Smooth muscle cell of bladder (primary cell): ENCODE data around the gene SERPINA1. TPM values are rescaled to one million over a fixed set of nuclear protein-coding genes. Genes with fewer than 3 reads are reported as not detected.

Experiments
- total RNA-seq: library from RNA; depleted of rRNA; stranded (reverse); fragments of >200 nt; gene quantifications from 2 replicates; pipeline ENCODE4 v1.2.3, GENCODE V29; 2014

SERPINA1 gene
- total RNA-seq, result under 0.01 TPM in 1 of 2 replicates, not detected in the other

GRCh38 chr14:94388384-94389103, at the start of gene SERPINA1:
SERPINA1 (minus strand) TSS chr14:94388602; CDS start chr14:94383237, 5,365 bp downstream.

GRCh38 chr14:94366146-94366915, 22.1 kb downstream of the SERPINA1 start, which contains the start of gene SERPINA2:
SERPINA2 (minus strand) TSS chr14:94366698.

Other genes with a start within 250 kb of the SERPINA1 start
- 1.7 and 4.1 TPM in 2 replicates for gene PPP4R4, start 214.3 kb downstream of the SERPINA1 start, total RNA-seq
- not detected in 2 replicates for gene SERPINA10, start 95.3 kb downstream of the SERPINA1 start, total RNA-seq
- gene SERPINA6, start 65.3 kb downstream of the SERPINA1 start, total RNA-seq, result not detected in 2 replicates
- gene SERPINA2, start 21.9 kb downstream of the SERPINA1 start, total RNA-seq, result not detected in 2 replicates
- gene SERPINA11, start 64.2 kb upstream of the SERPINA1 start, total RNA-seq, result not detected in 2 replicates
- not detected in 2 replicates for gene SERPINA9, start 87.6 kb upstream of the SERPINA1 start, total RNA-seq
- not detected in 2 replicates for gene SERPINA12, start 120.9 kb upstream of the SERPINA1 start, total RNA-seq
- not detected in 2 replicates for gene SERPINA4, start 172.8 kb upstream of the SERPINA1 start, total RNA-seq
- not detected in 2 replicates for gene SERPINA5, start 192.8 kb upstream of the SERPINA1 start, total RNA-seq
- gene SERPINA3, start 223.8 kb upstream of the SERPINA1 start, total RNA-seq, result 8.0 and 10.5 TPM in 2 replicates